CD8-positive, alpha-beta memory T cell (primary cell): Measurements from ENCODE around the gene PDZD7. TPM values are rescaled to one million over a fixed set of nuclear protein-coding genes. Genes with fewer than 3 reads are reported as not detected.

Source experiments
- CTCF ChIA-PET: fragments of 350-600 bp; sonication (Branson Sonifier 250); formaldehyde crosslinking; loops from one replicate; lab custom pipeline; 2021; ENCODE audit warnings: antibody characterized with exemption; lab: Charles Lee
- POLR2A ChIA-PET: fragments of 350-600 bp; sonication (Branson Sonifier 250); formaldehyde crosslinking; loops from one replicate; lab custom pipeline; 2021; ENCODE audit warnings: antibody characterized with exemption; lab: Charles Lee
- DNase-seq, 5 donors: peaks; one replicate each; pipeline versions ENCODE4 v3.0.0 to v3.0.0-alpha.2; 2020 to 2022; ENCODE audit warnings: mixed read lengths in 1 of 5
- H3K27ac ChIP-seq: one replicate; pipeline ENCODE4 v1.7.0; 2013; ENCODE audit warnings: low read depth, mild to moderate bottlenecking, low read length, moderate library complexity
- H3K27me3 ChIP-seq: 2 replicates; pipeline ENCODE4 v1.7.0; 2013; ENCODE audit warnings: low read length, mild to moderate bottlenecking; ENCODE audit not compliant: insufficient read depth, poor library complexity, severe bottlenecking
- H3K36me3 ChIP-seq: 2 replicates; pipeline ENCODE4 v1.7.0; 2013; ENCODE audit warnings: mild to moderate bottlenecking, low read length, moderate library complexity; ENCODE audit not compliant: insufficient read depth
- H3K4me1 ChIP-seq: 2 replicates; pipeline ENCODE4 v1.7.0; 2013; ENCODE audit warnings: mild to moderate bottlenecking, low read length, moderate library complexity; ENCODE audit not compliant: insufficient read depth
- H3K4me3 ChIP-seq: 2 replicates; pipeline ENCODE4 v1.7.0; 2013; ENCODE audit warnings: mild to moderate bottlenecking, low read length
- H3K9me3 ChIP-seq: 2 replicates; pipeline ENCODE4 v1.7.0; 2013; ENCODE audit warnings: mild to moderate bottlenecking, low read length
- H3K27ac Mint-ChIP-seq, 8 donors: one replicate each; pipeline ENCODE4 v1.8.0; 2020 to 2021; ENCODE audit warnings: mixed read lengths in 8 of 8, mild to moderate bottlenecking in 6 of 8, inconsistent platforms in 3 of 8, moderate library complexity in 3 of 8
- H3K27me3 Mint-ChIP-seq, 2 donors: one replicate each; pipeline ENCODE4 v1.8.0; 2020 to 2021; ENCODE audit warnings: mixed read lengths in 2 of 2, mild to moderate bottlenecking in 1 of 2, moderate library complexity in 1 of 2
- H3K36me3 Mint-ChIP-seq, 3 donors: one replicate each; pipeline ENCODE4 v1.8.0; 2020 to 2021; ENCODE audit warnings: mixed read lengths in 3 of 3, inconsistent platforms in 1 of 3, mild to moderate bottlenecking in 1 of 3
- H3K4me1 Mint-ChIP-seq, 3 donors: one replicate each; pipeline ENCODE4 v1.8.0; 2020 to 2021; ENCODE audit warnings: mixed read lengths in 3 of 3, inconsistent platforms in 1 of 3, mild to moderate bottlenecking in 1 of 3
- H3K4me3 Mint-ChIP-seq, 7 donors: one replicate each; pipeline ENCODE4 v1.8.0; 2020 to 2021; ENCODE audit warnings: mixed read lengths in 7 of 7, mild to moderate bottlenecking in 6 of 7, moderate library complexity in 4 of 7, inconsistent platforms in 2 of 7
- H3K9me3 Mint-ChIP-seq, 5 donors: one replicate each; pipeline ENCODE4 v1.8.0; 2020 to 2022; ENCODE audit warnings: mixed read lengths in 5 of 5, mild to moderate bottlenecking in 3 of 5, moderate library complexity in 2 of 5, inconsistent platforms in 1 of 5
- polyA plus RNA-seq: library from polyadenylated mRNA; unstranded; fragments of 300-500 nt; fragmentation: Illumina TruSeq; gene quantifications from one replicate; pipeline ENCODE4 v1.2.3, GENCODE V29; 2021
- total RNA-seq, 2 experiments: library from RNA; stranded (reverse); gene quantifications; one replicate each; pipeline ENCODE4 v1.2.3, GENCODE V29; 2021

Gene PDZD7
- total and polyA plus RNA-seq, 3 experiments from 2014 or later: 0.23 to 0.33 (median 0.31) TPM

DNA sequence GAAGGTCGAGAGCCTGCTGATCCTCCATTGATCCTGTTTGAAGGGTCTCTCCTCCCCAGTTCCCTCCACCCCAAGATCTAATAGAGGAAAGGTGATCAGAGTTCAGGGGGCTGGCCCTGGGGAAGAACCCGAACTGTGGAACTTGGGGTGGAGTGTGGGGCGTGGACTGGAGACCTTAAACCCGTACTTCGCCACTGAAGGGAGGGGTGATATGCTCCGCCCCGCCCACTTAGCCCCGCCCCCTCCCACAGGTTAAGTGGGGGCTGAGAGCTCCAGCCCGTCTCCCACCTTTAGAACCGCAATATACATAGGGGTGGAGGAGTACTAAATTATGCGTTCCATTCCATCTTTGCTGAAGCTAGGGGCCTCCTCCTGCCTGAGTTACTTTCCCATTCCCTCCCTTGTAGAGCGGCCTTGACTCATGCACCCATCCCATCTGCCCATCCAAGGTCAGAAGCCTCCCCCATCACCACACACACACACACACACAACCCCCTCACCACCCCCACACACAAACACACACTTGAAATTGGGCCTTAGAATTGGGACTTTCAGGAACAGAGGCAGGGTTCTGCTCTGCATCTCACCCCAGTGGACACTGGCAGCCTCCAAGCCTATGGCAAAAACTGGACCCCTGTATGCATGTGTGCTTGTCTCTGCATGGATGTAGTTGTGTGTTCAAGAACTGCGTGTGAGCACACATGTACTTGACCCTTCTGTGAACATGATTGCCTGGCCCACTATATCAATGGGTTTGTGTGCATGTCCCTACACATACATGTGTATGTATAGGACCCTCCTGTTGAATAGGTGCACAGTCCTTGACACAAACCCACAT is 60.6 kb downstream of the PDZD7 start:
- peak in 4 of 5 donors; percentile 34 to 64 (median 36) for DNase-seq
- H3K9me3 Mint-ChIP-seq: no peaks in the 10 kb centered on the region
- H3K27me3 Mint-ChIP-seq: no peaks in the 10 kb centered on the region
- peak overlapping the region; percentile 57 to 89 (median 73) for H3K4me3 Mint-ChIP-seq
- CTCF ChIA-PET: interaction anchor here (1.4 to 2.2 kb wide), 4 partner anchors 19 to 46 kb away, joined by 6 to 12 read pairs (median 6); no protein-coding TSS in a partner anchor
- POLR2A ChIA-PET: no interaction called here
- Histone ChIP-seq H3K36me3 (no peaks in the 10 kb centered on the region), H3K27me3 (no peaks in the 10 kb centered on the region), H3K4me1 (peaks cover 5% of the 10 kb centered on the region), H3K4me3 (peak overlapping the region; percentile 47), H3K27ac (no peak overlapping the region), H3K9me3 (no peaks in the 10 kb centered on the region)
- H3K4me1 Mint-ChIP-seq: peaks cover 8 to 20% (median 20%) of the 10 kb centered on the region in 3 donors
- H3K27ac Mint-ChIP-seq: peak overlapping the region in 4 of 8 donors; percentile 35 to 77 (median 50)
- peaks cover 0 to 7% (median 3%) of the 10 kb centered on the region in 3 donors for H3K36me3 Mint-ChIP-seq

DNA sequence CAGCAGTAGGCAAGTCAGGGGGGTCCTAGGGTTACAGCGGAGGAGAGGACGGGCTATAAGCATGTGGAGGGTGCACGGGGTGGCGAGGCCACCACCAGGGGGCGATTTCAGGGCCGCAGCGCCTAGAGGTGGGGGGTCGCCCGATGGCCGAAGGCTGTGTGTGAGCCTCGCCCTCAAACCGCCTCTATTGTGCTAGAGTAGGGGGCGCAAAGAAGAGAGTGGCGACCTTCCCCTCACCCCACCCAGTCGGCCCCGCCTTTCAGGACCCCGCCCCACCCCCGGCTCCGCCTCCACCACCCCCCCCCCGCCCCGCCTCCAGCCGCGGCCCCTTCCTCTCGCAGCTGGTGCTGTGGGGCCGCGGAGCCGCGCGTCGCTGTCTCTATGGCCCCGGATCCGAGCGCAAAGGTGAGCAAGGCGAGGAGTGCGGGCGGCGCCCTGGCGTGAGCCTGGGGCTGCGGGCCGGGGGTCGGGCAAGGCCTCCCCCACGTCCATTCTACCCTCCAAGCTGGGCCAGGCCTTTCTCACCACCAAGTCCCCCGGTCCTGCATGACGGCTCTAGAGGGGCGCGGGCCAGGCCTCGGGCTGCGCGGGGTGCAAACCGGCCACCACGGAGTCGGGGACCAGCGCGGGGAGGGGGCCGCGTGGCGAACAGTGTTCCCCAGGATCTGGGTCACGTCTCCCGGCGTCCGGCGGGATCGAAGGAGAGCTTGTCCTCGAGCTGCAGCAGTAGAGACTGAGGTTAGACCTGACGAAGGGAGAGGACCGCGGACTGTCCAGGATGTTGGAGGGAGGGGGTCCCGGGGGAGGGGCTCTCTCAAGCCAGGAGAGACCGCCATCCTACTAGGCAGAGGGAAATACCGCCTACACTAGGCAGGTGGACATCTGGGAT is 61.5 kb downstream of the PDZD7 start, which contains the start of gene SEMA4G:
TSS of gene SEMA4G (plus strand) at position 318 of the 889 bp plus-strand sequence. CDS start 3,409 bp downstream, outside the sequence.
- H3K4me3 Mint-ChIP-seq: peak within 1 kb of the TSS; percentile 69 to 89 (median 77)
- no peaks in the 10 kb centered on the region for H3K36me3 ChIP-seq
- no peaks in the 10 kb centered on the region for H3K27me3 ChIP-seq
- H3K4me1 Mint-ChIP-seq: peaks cover 8 to 20% (median 20%) of the 10 kb centered on the region in 3 donors
- peak within 1 kb of the TSS in 6 of 8 donors; percentile 10 to 77 (median 34) for H3K27ac Mint-ChIP-seq
- ChIA-PET POLR2A (interaction anchor here (0.6 kb wide), 1 partner anchor 15 kb away, joined by 3 read pairs; no protein-coding TSS in a partner anchor), CTCF (interaction anchor here (1.4 to 2.2 kb wide), 6 partner anchors 12 to 50 kb away, joined by 3 to 12 read pairs (median 6); no protein-coding TSS in a partner anchor)
- no peaks in the 10 kb centered on the region for H3K9me3 ChIP-seq
- peak in 4 of 5 donors; percentile 23 to 47 (median 28) for DNase-seq
- no peaks in the 10 kb centered on the region for H3K9me3 Mint-ChIP-seq
- peak within 1 kb of the TSS; percentile 47 for H3K4me3 ChIP-seq
- H3K27ac ChIP-seq: no peak within 1 kb of the TSS
- H3K36me3 Mint-ChIP-seq: peaks cover 0 to 10% (median 3%) of the 10 kb centered on the region in 3 donors
- peaks cover 5% of the 10 kb centered on the region for H3K4me1 ChIP-seq
- no peaks in the 10 kb centered on the region for H3K27me3 Mint-ChIP-seq

DNA sequence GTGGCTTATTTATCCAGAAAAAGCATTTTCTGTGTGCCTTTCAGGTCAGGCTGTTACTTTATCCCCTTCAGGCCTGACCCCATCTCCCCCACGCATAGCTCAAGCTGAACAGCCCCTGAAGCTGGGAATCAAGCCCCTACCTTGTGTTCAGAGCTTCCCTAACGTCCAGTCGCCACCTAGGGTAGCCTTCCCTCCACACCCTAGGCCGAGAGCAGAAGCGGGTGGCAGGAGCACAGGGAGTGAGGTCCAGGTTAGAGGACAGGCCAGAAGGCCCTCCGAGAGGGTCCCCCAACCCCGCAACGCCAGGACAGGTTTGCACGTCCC is 62.1 kb downstream of the PDZD7 start:
- no peak overlapping the region for H3K4me3 ChIP-seq
- no peaks in the 10 kb centered on the region for H3K27me3 Mint-ChIP-seq
- H3K36me3 ChIP-seq: no peaks in the 10 kb centered on the region
- peaks cover 0 to 16% (median 3%) of the 10 kb centered on the region in 3 donors for H3K36me3 Mint-ChIP-seq
- no peaks in the 10 kb centered on the region for H3K27me3 ChIP-seq
- H3K27ac ChIP-seq: no peak overlapping the region
- no peaks in the 10 kb centered on the region for H3K9me3 ChIP-seq
- H3K4me1 ChIP-seq: peaks cover 5% of the 10 kb centered on the region
- peak overlapping the region; percentile 50 to 86 (median 73) for H3K4me3 Mint-ChIP-seq
- ChIA-PET CTCF (interaction anchor here (0.8 to 2.2 kb wide), 8 partner anchors 13 to 62 kb away, joined by 3 to 12 read pairs (median 5); partner anchors contain the start of genes LZTS2, PDZD7 and SFXN3), POLR2A (interaction anchor here (0.6 kb wide), 1 partner anchor 14 kb away, joined by 3 read pairs; no protein-coding TSS in a partner anchor)
- H3K4me1 Mint-ChIP-seq: peaks cover 8 to 20% (median 20%) of the 10 kb centered on the region in 3 donors
- DNase-seq: no peak
- H3K27ac Mint-ChIP-seq: peak overlapping the region in 3 of 8 donors; percentile 10 to 42 (median 36)
- no peaks in the 10 kb centered on the region for H3K9me3 Mint-ChIP-seq

GRCh38 chr10:100968062-100968736 is 62.7 kb downstream of the PDZD7 start:
- H3K4me3 Mint-ChIP-seq: peak overlapping the region in 6 of 7 donors; percentile 69 to 86 (median 75)
- POLR2A ChIA-PET: interaction anchor here (0.6 kb wide), 1 partner anchor 1221 kb away, joined by 3 read pairs; no protein-coding TSS in a partner anchor
- peaks cover 8 to 20% (median 20%) of the 10 kb centered on the region in 3 donors for H3K4me1 Mint-ChIP-seq

GRCh38 chr10:100967332-100967731 is 63.6 kb downstream of the PDZD7 start:
- ChIA-PET CTCF (interaction anchor here (0.6 to 3.7 kb wide), 4 partner anchors 30 to 778 kb away, joined by 4 to 18 read pairs (median 10); no protein-coding TSS in a partner anchor), POLR2A (interaction anchor here (0.5 kb wide), 1 partner anchor 731 kb away, joined by 4 read pairs; no protein-coding TSS in a partner anchor)
- no peaks in the 10 kb centered on the region for H3K9me3 Mint-ChIP-seq
- H3K27me3 ChIP-seq: no peaks in the 10 kb centered on the region
- no peak overlapping the region for H3K27ac ChIP-seq
- no peak overlapping the region for H3K4me3 Mint-ChIP-seq
- H3K9me3 ChIP-seq: no peaks in the 10 kb centered on the region
- no peak for DNase-seq
- H3K27me3 Mint-ChIP-seq: no peaks in the 10 kb centered on the region
- H3K4me1 ChIP-seq: peaks cover 5% of the 10 kb centered on the region
- peaks cover 7 to 28% (median 7%) of the 10 kb centered on the region in 3 donors for H3K36me3 Mint-ChIP-seq
- peaks cover 8 to 20% (median 20%) of the 10 kb centered on the region in 3 donors for H3K4me1 Mint-ChIP-seq
- peak overlapping the region in 2 of 8 donors; percentile 24 to 76 for H3K27ac Mint-ChIP-seq
- H3K4me3 ChIP-seq: no peak overlapping the region
- H3K36me3 ChIP-seq: peaks cover 1% of the 10 kb centered on the region

More at GRCh38 chr10:100968062-100968736, 62.7 kb downstream of the PDZD7 start:
- Mint-ChIP-seq H3K9me3 (no peaks in the 10 kb centered on the region), H3K36me3 (peaks cover 0 to 19% (median 3%) of the 10 kb centered on the region in 3 donors), H3K27ac (peak overlapping the region in 4 of 8 donors; percentile 10 to 56 (median 26)), H3K27me3 (no peaks in the 10 kb centered on the region)
- Histone ChIP-seq H3K9me3 (no peaks in the 10 kb centered on the region), H3K4me1 (peaks cover 5% of the 10 kb centered on the region), H3K27me3 (no peaks in the 10 kb centered on the region), H3K36me3 (no peaks in the 10 kb centered on the region), H3K4me3 (no peak overlapping the region), H3K27ac (no peak overlapping the region)
- CTCF ChIA-PET: interaction anchor here (0.8 to 2.2 kb wide), 6 partner anchors 13 to 63 kb away, joined by 3 to 16 read pairs (median 4); partner anchors contain the start of genes LZTS2, PDZD7 and SFXN3
- DNase-seq: no peak

DNA sequence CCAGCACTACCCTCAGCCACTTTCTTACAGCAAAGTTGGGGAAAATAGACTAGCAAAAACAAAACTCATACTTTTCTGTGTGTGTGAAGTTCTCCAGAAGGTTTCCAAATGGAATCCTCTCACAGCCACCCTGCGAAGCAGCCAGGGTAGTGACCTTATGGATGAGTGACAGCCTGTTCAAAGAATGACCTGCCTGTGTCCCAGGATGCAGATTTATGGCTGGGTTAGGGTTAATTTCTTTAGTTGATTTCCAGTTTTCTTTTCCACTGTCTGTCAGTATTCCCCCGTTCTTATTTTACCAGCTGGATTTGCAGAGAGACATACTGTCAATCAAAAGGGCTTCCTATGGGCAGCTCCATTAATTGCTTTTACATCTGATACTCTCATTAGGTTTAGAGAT is 64.0 kb downstream of the PDZD7 start:
- H3K36me3 Mint-ChIP-seq: peaks cover 7 to 32% (median 7%) of the 10 kb centered on the region in 3 donors
- H3K4me1 Mint-ChIP-seq: peaks cover 8 to 20% (median 20%) of the 10 kb centered on the region in 3 donors
- no peaks in the 10 kb centered on the region for H3K27me3 Mint-ChIP-seq
- Histone ChIP-seq H3K27ac (no peak overlapping the region), H3K4me1 (peaks cover 5% of the 10 kb centered on the region), H3K4me3 (no peak overlapping the region), H3K27me3 (no peaks in the 10 kb centered on the region), H3K36me3 (peaks cover 5% of the 10 kb centered on the region), H3K9me3 (no peaks in the 10 kb centered on the region)
- no peak overlapping the region for H3K4me3 Mint-ChIP-seq
- CTCF ChIA-PET: interaction anchor here (0.6 to 3.7 kb wide), 3 partner anchors 31 to 777 kb away, joined by 4 to 18 read pairs (median 16); no protein-coding TSS in a partner anchor
- H3K9me3 Mint-ChIP-seq: no peaks in the 10 kb centered on the region
- no peak overlapping the region for H3K27ac Mint-ChIP-seq
- POLR2A ChIA-PET: no interaction called here
- no peak for DNase-seq
